WTC11 (cell line): Measurements from ENCODE around the gene MAPKAPK3. TPM values are rescaled to one million over a fixed set of nuclear protein-coding genes. Genes with fewer than 3 reads are reported as not detected.
A peak's percentile ranks its signal among the peaks of the same experiment; 100 is the strongest.

ENCODE experiments used
- ATAC-seq: fragments of 200-7000 bp; cut with Tn5 transposase; 2 replicates; pipeline ENCODE4 v1.10.0; 2021; ENCODE audit warnings: mild to moderate bottlenecking, moderate library complexity
- CTCF ChIA-PET: fragments of 300-600 bp; sonication (Branson Sonifier 250); formaldehyde crosslinking; loops from one replicate; lab custom pipeline; 2021; ENCODE audit warnings: antibody characterized with exemption; lab: Charles Lee
- POLR2A ChIA-PET: fragments of 350-600 bp; sonication (Branson Sonifier 250); formaldehyde crosslinking; loops from one replicate; lab custom pipeline; 2021; ENCODE audit warnings: antibody characterized with exemption; lab: Charles Lee
- DNase-seq: peaks from one replicate; pipeline ENCODE4 v3.0.0; 2021; ENCODE audit warnings: low spot score
- H3K27ac Mint-ChIP-seq: 2 replicates; pipeline ENCODE4 v1.8.0; 2021; ENCODE audit warnings: mixed read lengths
- H3K27me3 Mint-ChIP-seq: 2 replicates; pipeline ENCODE4 v1.8.0; 2021; ENCODE audit warnings: low read depth, mild to moderate bottlenecking, moderate library complexity, mixed read lengths
- H3K36me3 Mint-ChIP-seq: 2 replicates; pipeline ENCODE4 v1.8.0; 2021; ENCODE audit warnings: mixed read lengths
- H3K4me1 Mint-ChIP-seq: 2 replicates; pipeline ENCODE4 v1.8.0; 2022; ENCODE audit warnings: mixed read lengths
- H3K4me3 Mint-ChIP-seq: 2 replicates; pipeline ENCODE4 v1.8.0; 2021; ENCODE audit warnings: mild to moderate bottlenecking, moderate library complexity, mixed read lengths
- H3K9me3 Mint-ChIP-seq: 2 replicates; pipeline ENCODE4 v1.8.0; 2021; ENCODE audit warnings: mixed read lengths
- E2F1 ChIP-seq: sonication (generic); formaldehyde crosslinking; IDR thresholded peaks from 2 replicates; pipeline ENCODE4 v1.8.0; 2022; ENCODE audit warnings: mild to moderate bottlenecking, missing genetic modification reagents
- EMX1 ChIP-seq: fragments of 250-450 bp; sonication (Bioruptor Pico); IDR thresholded peaks from 2 replicates; pipeline ENCODE4 v1.8.0; 2021; ENCODE audit warnings: mild to moderate bottlenecking
- ETV6 ChIP-seq: sonication (generic); formaldehyde crosslinking; IDR thresholded peaks from 2 replicates; pipeline ENCODE4 v1.8.1; 2022; ENCODE audit warnings: mild to moderate bottlenecking, missing genetic modification reagents
- GABPB1 ChIP-seq: sonication (generic); formaldehyde crosslinking; IDR thresholded peaks from 2 replicates; pipeline ENCODE4 v1.8.1; 2023; ENCODE audit warnings: mild to moderate bottlenecking, missing genetic modification reagents
- JUN ChIP-seq: sonication (generic); formaldehyde crosslinking; IDR thresholded peaks from 2 replicates; pipeline ENCODE4 v1.8.0; 2023; ENCODE audit warnings: mild to moderate bottlenecking, missing genetic modification reagents
- NFATC4 ChIP-seq: fragments of 250-450 bp; sonication (Bioruptor Pico); IDR thresholded peaks from 2 replicates; pipeline ENCODE4 v1.9.0; 2021; ENCODE audit warnings: mild to moderate bottlenecking
- NFYB ChIP-seq: sonication (generic); formaldehyde crosslinking; conservative IDR thresholded peaks from 2 replicates; pipeline ENCODE4 v1.8.0; 2022; ENCODE audit warnings: low read depth, missing genetic modification reagents
- USF2 ChIP-seq: sonication (generic); formaldehyde crosslinking; IDR thresholded peaks from 2 replicates; pipeline ENCODE4 v1.8.1; 2023; ENCODE audit warnings: mild to moderate bottlenecking, missing genetic modification reagents, moderate library complexity
- ZNF121 ChIP-seq: sonication (generic); formaldehyde crosslinking; IDR thresholded peaks from 2 replicates; pipeline ENCODE4 v1.8.0; 2023; ENCODE audit warnings: missing genetic modification reagents
- ZNF138 ChIP-seq: sonication (generic); formaldehyde crosslinking; conservative IDR thresholded peaks from 2 replicates; pipeline ENCODE4 v1.8.1; 2022; ENCODE audit warnings: mild to moderate bottlenecking, moderate library complexity, missing genetic modification reagents
- ZNF232 ChIP-seq: sonication (generic); formaldehyde crosslinking; IDR thresholded peaks from 2 replicates; pipeline ENCODE4 v1.8.0; 2022; ENCODE audit warnings: mild to moderate bottlenecking, missing genetic modification reagents
- ZNF317 ChIP-seq: sonication (generic); formaldehyde crosslinking; IDR thresholded peaks from 2 replicates; pipeline ENCODE4 v1.8.1; 2023; ENCODE audit warnings: low read depth, mild to moderate bottlenecking, moderate library complexity, missing genetic modification reagents, borderline replicate concordance
- ZNF416 ChIP-seq: fragments of 250-450 bp; sonication (Bioruptor Pico); IDR thresholded peaks from 2 replicates; pipeline ENCODE4 v1.9.0; 2021; ENCODE audit warnings: mild to moderate bottlenecking, inconsistent platforms
- ZNF425 ChIP-seq: fragments of 250-450 bp; sonication (Bioruptor Pico); conservative IDR thresholded peaks from 2 replicates; pipeline ENCODE4 v1.9.0; 2021; ENCODE audit warnings: mild to moderate bottlenecking
- total RNA-seq: library from RNA; stranded (reverse); gene quantifications from 3 replicates; pipeline ENCODE4 v1.2.3, GENCODE V29; 2021
- TF ChIP-seq, protein P1 (sequence below): sonication (generic); formaldehyde crosslinking; IDR thresholded peaks from 2 replicates; pipeline ENCODE4 v1.8.1; 2023; ENCODE audit warnings: mild to moderate bottlenecking, missing genetic modification reagents
- TF ChIP-seq, protein P2 (sequence below): sonication (generic); formaldehyde crosslinking; IDR thresholded peaks from 2 replicates; pipeline ENCODE4 v1.8.1; 2022; ENCODE audit warnings: mild to moderate bottlenecking, moderate library complexity, missing genetic modification reagents
- TF ChIP-seq, protein P3 (sequence below): fragments of 250-450 bp; sonication (Bioruptor Pico); IDR thresholded peaks from 2 replicates; pipeline ENCODE4 v1.9.0; 2021; ENCODE audit warnings: mild to moderate bottlenecking, borderline replicate concordance

MAPKAPK3 gene
- total RNA-seq, 1 experiment from 2014 or later = 60.2 TPM

GRCh38 chr3:50583897-50584296 lies 33.1 kb upstream of the MAPKAPK3 start:
- POLR2A ChIA-PET = no interaction called here
- no peaks in the 10 kb centered on the region for H3K9me3 Mint-ChIP-seq
- ATAC-seq = no peak
- DNase-seq = no peak
- no peaks in the 10 kb centered on the region for H3K4me1 Mint-ChIP-seq
- TF ChIP-seq, protein P1, sequence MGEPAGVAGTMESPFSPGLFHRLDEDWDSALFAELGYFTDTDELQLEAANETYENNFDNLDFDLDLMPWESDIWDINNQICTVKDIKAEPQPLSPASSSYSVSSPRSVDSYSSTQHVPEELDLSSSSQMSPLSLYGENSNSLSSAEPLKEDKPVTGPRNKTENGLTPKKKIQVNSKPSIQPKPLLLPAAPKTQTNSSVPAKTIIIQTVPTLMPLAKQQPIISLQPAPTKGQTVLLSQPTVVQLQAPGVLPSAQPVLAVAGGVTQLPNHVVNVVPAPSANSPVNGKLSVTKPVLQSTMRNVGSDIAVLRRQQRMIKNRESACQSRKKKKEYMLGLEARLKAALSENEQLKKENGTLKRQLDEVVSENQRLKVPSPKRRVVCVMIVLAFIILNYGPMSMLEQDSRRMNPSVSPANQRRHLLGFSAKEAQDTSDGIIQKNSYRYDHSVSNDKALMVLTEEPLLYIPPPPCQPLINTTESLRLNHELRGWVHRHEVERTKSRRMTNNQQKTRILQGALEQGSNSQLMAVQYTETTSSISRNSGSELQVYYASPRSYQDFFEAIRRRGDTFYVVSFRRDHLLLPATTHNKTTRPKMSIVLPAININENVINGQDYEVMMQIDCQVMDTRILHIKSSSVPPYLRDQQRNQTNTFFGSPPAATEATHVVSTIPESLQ (CRISPR knock-in tag) = no peak
- no peak for TF ChIP-seq ZNF317
- no peak for TF ChIP-seq ZNF416
- TF ChIP-seq NFYB (CRISPR knock-in tag) = no peak
- no peak for TF ChIP-seq E2F1 (CRISPR knock-in tag)
- no peaks in the 10 kb centered on the region for H3K36me3 Mint-ChIP-seq
- H3K27me3 Mint-ChIP-seq = peaks cover 3% of the 10 kb centered on the region; the same call in 1 of the 2 replicates
- CTCF ChIA-PET = interaction anchor here (1.0 kb wide), 1 partner anchor 28 kb away, joined by 4 read pairs; the partner anchor contains the start of gene CISH
- H3K27ac Mint-ChIP-seq = peak overlapping the region; percentile 10; the same call in 1 of the 2 replicates
- no peak overlapping the region for H3K4me3 Mint-ChIP-seq

- DNase-seq (no peak), ATAC-seq (no peak)
- Mint-ChIP-seq H3K9me3 (no peaks in the 10 kb centered on the region), H3K4me3 (no peak overlapping the region), H3K36me3 (no peaks in the 10 kb centered on the region), H3K4me1 (no peaks in the 10 kb centered on the region), H3K27me3 (peaks cover 3% of the 10 kb centered on the region; the same call in 1 of the 2 replicates), H3K27ac (peak overlapping the region; percentile 10; the same call in 1 of the 2 replicates)
- ChIA-PET CTCF (no interaction called here), POLR2A (no interaction called here)
- TF ChIP-seq, protein P2, sequence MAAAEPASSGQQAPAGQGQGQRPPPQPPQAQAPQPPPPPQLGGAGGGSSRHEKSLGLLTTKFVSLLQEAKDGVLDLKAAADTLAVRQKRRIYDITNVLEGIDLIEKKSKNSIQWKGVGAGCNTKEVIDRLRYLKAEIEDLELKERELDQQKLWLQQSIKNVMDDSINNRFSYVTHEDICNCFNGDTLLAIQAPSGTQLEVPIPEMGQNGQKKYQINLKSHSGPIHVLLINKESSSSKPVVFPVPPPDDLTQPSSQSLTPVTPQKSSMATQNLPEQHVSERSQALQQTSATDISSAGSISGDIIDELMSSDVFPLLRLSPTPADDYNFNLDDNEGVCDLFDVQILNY (CRISPR knock-in tag) = no peak
- peak; percentile 73 for TF ChIP-seq GABPB1 (CRISPR knock-in tag)
- no peak for TF ChIP-seq ZNF138 (CRISPR knock-in tag)
- TF ChIP-seq ZNF232 (CRISPR knock-in tag) = no peak
Observed at GRCh38 chr3:50584391-50584790, 32.6 kb upstream of the MAPKAPK3 start.

- ChIA-PET CTCF (interaction anchor here (1.1 to 2.8 kb wide), 5 partner anchors 13 to 67 kb away, joined by 3 to 12 read pairs (median 5); partner anchors contain the start of genes CISH and HEMK1), POLR2A (interaction anchor here (0.5 kb wide), 1 partner anchor 39 kb away, joined by 3 read pairs; no protein-coding TSS in a partner anchor)
- Mint-ChIP-seq H3K9me3 (no peaks in the 10 kb centered on the region), H3K36me3 (no peaks in the 10 kb centered on the region), H3K4me3 (no peak overlapping the region), H3K4me1 (no peaks in the 10 kb centered on the region), H3K27me3 (peaks cover 3% of the 10 kb centered on the region; the same call in 1 of the 2 replicates), H3K27ac (no peak overlapping the region)
- DNase-seq (no peak), ATAC-seq (no peak)
- no peak for TF ChIP-seq ZNF425
- TF ChIP-seq NFATC4 (CRISPR knock-in tag) = no peak
- TF ChIP-seq JUN = no peak
- no peak for TF ChIP-seq USF2 (CRISPR knock-in tag)
- no peak for TF ChIP-seq EMX1
- TF ChIP-seq ZNF121 (CRISPR knock-in tag) = no peak
- TF ChIP-seq, protein P3, sequence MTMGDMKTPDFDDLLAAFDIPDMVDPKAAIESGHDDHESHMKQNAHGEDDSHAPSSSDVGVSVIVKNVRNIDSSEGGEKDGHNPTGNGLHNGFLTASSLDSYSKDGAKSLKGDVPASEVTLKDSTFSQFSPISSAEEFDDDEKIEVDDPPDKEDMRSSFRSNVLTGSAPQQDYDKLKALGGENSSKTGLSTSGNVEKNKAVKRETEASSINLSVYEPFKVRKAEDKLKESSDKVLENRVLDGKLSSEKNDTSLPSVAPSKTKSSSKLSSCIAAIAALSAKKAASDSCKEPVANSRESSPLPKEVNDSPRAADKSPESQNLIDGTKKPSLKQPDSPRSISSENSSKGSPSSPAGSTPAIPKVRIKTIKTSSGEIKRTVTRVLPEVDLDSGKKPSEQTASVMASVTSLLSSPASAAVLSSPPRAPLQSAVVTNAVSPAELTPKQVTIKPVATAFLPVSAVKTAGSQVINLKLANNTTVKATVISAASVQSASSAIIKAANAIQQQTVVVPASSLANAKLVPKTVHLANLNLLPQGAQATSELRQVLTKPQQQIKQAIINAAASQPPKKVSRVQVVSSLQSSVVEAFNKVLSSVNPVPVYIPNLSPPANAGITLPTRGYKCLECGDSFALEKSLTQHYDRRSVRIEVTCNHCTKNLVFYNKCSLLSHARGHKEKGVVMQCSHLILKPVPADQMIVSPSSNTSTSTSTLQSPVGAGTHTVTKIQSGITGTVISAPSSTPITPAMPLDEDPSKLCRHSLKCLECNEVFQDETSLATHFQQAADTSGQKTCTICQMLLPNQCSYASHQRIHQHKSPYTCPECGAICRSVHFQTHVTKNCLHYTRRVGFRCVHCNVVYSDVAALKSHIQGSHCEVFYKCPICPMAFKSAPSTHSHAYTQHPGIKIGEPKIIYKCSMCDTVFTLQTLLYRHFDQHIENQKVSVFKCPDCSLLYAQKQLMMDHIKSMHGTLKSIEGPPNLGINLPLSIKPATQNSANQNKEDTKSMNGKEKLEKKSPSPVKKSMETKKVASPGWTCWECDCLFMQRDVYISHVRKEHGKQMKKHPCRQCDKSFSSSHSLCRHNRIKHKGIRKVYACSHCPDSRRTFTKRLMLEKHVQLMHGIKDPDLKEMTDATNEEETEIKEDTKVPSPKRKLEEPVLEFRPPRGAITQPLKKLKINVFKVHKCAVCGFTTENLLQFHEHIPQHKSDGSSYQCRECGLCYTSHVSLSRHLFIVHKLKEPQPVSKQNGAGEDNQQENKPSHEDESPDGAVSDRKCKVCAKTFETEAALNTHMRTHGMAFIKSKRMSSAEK (CRISPR knock-in tag) = no peak
- TF ChIP-seq ETV6 (CRISPR knock-in tag) = no peak
Observed at GRCh38 chr3:50585919-50586762, 30.8 kb upstream of the MAPKAPK3 start.
